CD8-positive, alpha-beta memory T cell (primary cell): Measurements from ENCODE around the gene STAT5A. TPM values are rescaled to one million over a fixed set of nuclear protein-coding genes. Genes with fewer than 3 reads are reported as not detected.
"Not testable (repeated sequence)": the region's sequence is repeated elsewhere in the genome, so short reads cannot be mapped to it uniquely, and the experiment has no call there.

Experiments used
- CTCF ChIA-PET: fragments of 350-600 bp; sonication (Branson Sonifier 250); formaldehyde crosslinking; loops from one replicate; lab custom pipeline; 2021; ENCODE audit warnings: antibody characterized with exemption; lab: Charles Lee
- POLR2A ChIA-PET: fragments of 350-600 bp; sonication (Branson Sonifier 250); formaldehyde crosslinking; loops from one replicate; lab custom pipeline; 2021; ENCODE audit warnings: antibody characterized with exemption; lab: Charles Lee
- DNase-seq, 5 donors: peaks; one replicate each; pipeline versions ENCODE4 v3.0.0 to v3.0.0-alpha.2; 2020 to 2022; ENCODE audit warnings: mixed read lengths in 1 of 5
- H3K27ac ChIP-seq: one replicate; pipeline ENCODE4 v1.7.0; 2013; ENCODE audit warnings: low read depth, mild to moderate bottlenecking, low read length, moderate library complexity
- H3K27me3 ChIP-seq: 2 replicates; pipeline ENCODE4 v1.7.0; 2013; ENCODE audit warnings: low read length, mild to moderate bottlenecking; ENCODE audit not compliant: insufficient read depth, poor library complexity, severe bottlenecking
- H3K36me3 ChIP-seq: 2 replicates; pipeline ENCODE4 v1.7.0; 2013; ENCODE audit warnings: mild to moderate bottlenecking, low read length, moderate library complexity; ENCODE audit not compliant: insufficient read depth
- H3K4me1 ChIP-seq: 2 replicates; pipeline ENCODE4 v1.7.0; 2013; ENCODE audit warnings: mild to moderate bottlenecking, low read length, moderate library complexity; ENCODE audit not compliant: insufficient read depth
- H3K4me3 ChIP-seq: 2 replicates; pipeline ENCODE4 v1.7.0; 2013; ENCODE audit warnings: mild to moderate bottlenecking, low read length
- H3K9me3 ChIP-seq: 2 replicates; pipeline ENCODE4 v1.7.0; 2013; ENCODE audit warnings: mild to moderate bottlenecking, low read length
- H3K27ac Mint-ChIP-seq, 8 donors: one replicate each; pipeline ENCODE4 v1.8.0; 2020 to 2021; ENCODE audit warnings: mixed read lengths in 8 of 8, mild to moderate bottlenecking in 6 of 8, inconsistent platforms in 3 of 8, moderate library complexity in 3 of 8
- H3K27me3 Mint-ChIP-seq, 2 donors: one replicate each; pipeline ENCODE4 v1.8.0; 2020 to 2021; ENCODE audit warnings: mixed read lengths in 2 of 2, mild to moderate bottlenecking in 1 of 2, moderate library complexity in 1 of 2
- H3K36me3 Mint-ChIP-seq, 3 donors: one replicate each; pipeline ENCODE4 v1.8.0; 2020 to 2021; ENCODE audit warnings: mixed read lengths in 3 of 3, inconsistent platforms in 1 of 3, mild to moderate bottlenecking in 1 of 3
- H3K4me1 Mint-ChIP-seq, 3 donors: one replicate each; pipeline ENCODE4 v1.8.0; 2020 to 2021; ENCODE audit warnings: mixed read lengths in 3 of 3, inconsistent platforms in 1 of 3, mild to moderate bottlenecking in 1 of 3
- H3K4me3 Mint-ChIP-seq, 7 donors: one replicate each; pipeline ENCODE4 v1.8.0; 2020 to 2021; ENCODE audit warnings: mixed read lengths in 7 of 7, mild to moderate bottlenecking in 6 of 7, moderate library complexity in 4 of 7, inconsistent platforms in 2 of 7
- H3K9me3 Mint-ChIP-seq, 5 donors: one replicate each; pipeline ENCODE4 v1.8.0; 2020 to 2022; ENCODE audit warnings: mixed read lengths in 5 of 5, mild to moderate bottlenecking in 3 of 5, moderate library complexity in 2 of 5, inconsistent platforms in 1 of 5
- polyA plus RNA-seq: library from polyadenylated mRNA; unstranded; fragments of 300-500 nt; fragmentation: Illumina TruSeq; gene quantifications from one replicate; pipeline ENCODE4 v1.2.3, GENCODE V29; 2021
- total RNA-seq, 2 experiments: library from RNA; stranded (reverse); gene quantifications; one replicate each; pipeline ENCODE4 v1.2.3, GENCODE V29; 2021

The STAT5A gene
- total and polyA plus RNA-seq, 3 experiments from 2014 or later, result 90.3 to 263 (median 259) TPM

- peak overlapping the region; percentile 43 to 89 (median 77) for H3K27ac Mint-ChIP-seq
- no peaks in the 10 kb centered on the region for H3K27me3 Mint-ChIP-seq
- Histone ChIP-seq H3K4me3 (no peak overlapping the region), H3K27me3 (no peaks in the 10 kb centered on the region), H3K4me1 (peaks cover 56% of the 10 kb centered on the region), H3K27ac (no peak overlapping the region), H3K9me3 (no peaks in the 10 kb centered on the region), H3K36me3 (peaks cover 18% of the 10 kb centered on the region)
- H3K4me1 Mint-ChIP-seq, result peaks cover 50 to 58% (median 55%) of the 10 kb centered on the region in 3 donors
- peaks cover 0 to 70% (median 3%) of the 10 kb centered on the region in 3 donors for H3K36me3 Mint-ChIP-seq
- peak overlapping the region in 5 of 7 donors; percentile 0 to 66 (median 57) for H3K4me3 Mint-ChIP-seq
- POLR2A ChIA-PET, result interaction anchor here (0.6 to 1.0 kb wide), 4 partner anchors 36 to 458 kb away, joined by 3 to 10 read pairs (median 4); no protein-coding TSS in a partner anchor
- CTCF ChIA-PET, result interaction anchor here (1.0 to 20.8 kb wide), 6 partner anchors 7 to 263 kb away, joined by 3 to 373 read pairs (median 12); partner anchors contain the start of gene PSMC3IP
- H3K9me3 Mint-ChIP-seq, result no peaks in the 10 kb centered on the region
- DNase-seq, result peak in 1 of 5 donors; percentile 38
Measured at GRCh38 chr17:42313773-42314566, 25.7 kb downstream of the STAT5A start.

GRCh38 chr17:42315402-42316156 is 27.3 kb downstream of the STAT5A start:
- peak overlapping the region; percentile 46 for H3K27ac ChIP-seq
- Mint-ChIP-seq H3K4me3 (peak overlapping the region in 5 of 7 donors; percentile 21 to 76 (median 60)), H3K27ac (peak overlapping the region; percentile 56 to 94 (median 72)), H3K9me3 (no peaks in the 10 kb centered on the region), H3K27me3 (no peaks in the 10 kb centered on the region), H3K4me1 (peaks cover 56 to 67% (median 65%) of the 10 kb centered on the region in 3 donors), H3K36me3 (peaks cover 0 to 64% (median 6%) of the 10 kb centered on the region in 3 donors)
- peak in 2 of 5 donors; percentile 42 to 67 for DNase-seq
- H3K4me3 ChIP-seq, result peak overlapping the region; percentile 14
- peaks cover 7% of the 10 kb centered on the region for H3K36me3 ChIP-seq
- no peaks in the 10 kb centered on the region for H3K9me3 ChIP-seq
- CTCF ChIA-PET, result interaction anchor here (0.9 to 20.8 kb wide), 3 partner anchors 73 to 93 kb away, joined by 3 to 373 read pairs (median 3); no protein-coding TSS in a partner anchor
- H3K27me3 ChIP-seq, result no peaks in the 10 kb centered on the region
- H3K4me1 ChIP-seq, result peaks cover 68% of the 10 kb centered on the region
- POLR2A ChIA-PET, result interaction anchor here (0.6 to 0.7 kb wide), 2 partner anchors 18 to 64 kb away, joined by 3 to 5 read pairs; no protein-coding TSS in a partner anchor

DNA sequence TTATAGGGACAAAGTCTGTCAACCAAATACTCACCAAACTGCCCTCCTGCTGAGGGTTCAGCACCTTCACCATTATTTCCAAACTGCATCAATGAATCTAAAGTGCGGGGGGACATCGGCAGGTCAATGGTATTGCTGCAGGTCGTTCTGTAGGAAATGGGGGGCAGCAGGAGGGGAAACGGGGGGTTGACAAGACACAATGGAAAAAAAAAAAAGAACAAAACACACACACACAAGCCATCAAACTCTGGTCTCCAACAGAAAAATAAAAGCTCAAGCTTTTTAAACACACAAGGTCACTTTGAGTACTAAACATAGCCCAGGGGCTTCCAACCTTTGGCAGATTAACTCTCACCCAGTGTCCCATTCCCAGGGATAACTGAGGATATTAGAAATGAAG is 28.5 kb downstream of the STAT5A start:
- peaks cover 10% of the 10 kb centered on the region for H3K36me3 ChIP-seq
- no peak overlapping the region for H3K4me3 ChIP-seq
- H3K4me1 ChIP-seq, result peaks cover 60% of the 10 kb centered on the region
- Mint-ChIP-seq H3K27me3 (no peaks in the 10 kb centered on the region), H3K4me3 (peak overlapping the region in 1 of 7 donors; percentile 20), H3K4me1 (peaks cover 52 to 61% (median 59%) of the 10 kb centered on the region in 3 donors), H3K36me3 (peaks cover 0 to 61% (median 11%) of the 10 kb centered on the region in 3 donors), H3K9me3 (no peaks in the 10 kb centered on the region), H3K27ac (peak overlapping the region in 5 of 8 donors; percentile 35 to 73 (median 63))
- H3K9me3 ChIP-seq, result no peaks in the 10 kb centered on the region
- ChIA-PET POLR2A (interaction anchor here (0.7 kb wide), 2 partner anchors 52 to 169 kb away, joined by 5 read pairs; no protein-coding TSS in a partner anchor), CTCF (interaction anchor here (1.8 to 20.8 kb wide), 2 partner anchors 88 to 201 kb away, joined by 4 to 373 read pairs; no protein-coding TSS in a partner anchor)
- H3K27ac ChIP-seq, result peak overlapping the region; percentile 49
- no peaks in the 10 kb centered on the region for H3K27me3 ChIP-seq
- no peak for DNase-seq

- ChIA-PET POLR2A (interaction anchor here (0.7 kb wide), 2 partner anchors 52 to 168 kb away, joined by 5 read pairs; no protein-coding TSS in a partner anchor), CTCF (interaction anchor here (1.8 to 20.8 kb wide), 2 partner anchors 87 to 201 kb away, joined by 4 to 373 read pairs; no protein-coding TSS in a partner anchor)
- H3K27me3 Mint-ChIP-seq, result no peaks in the 10 kb centered on the region
- H3K27ac Mint-ChIP-seq, result peak overlapping the region in 3 of 8 donors; percentile 6 to 55 (median 15)
- peaks cover 56% of the 10 kb centered on the region for H3K4me1 ChIP-seq
- H3K9me3 Mint-ChIP-seq, result no peaks in the 10 kb centered on the region
- peaks cover 0 to 66% (median 13%) of the 10 kb centered on the region in 3 donors for H3K36me3 Mint-ChIP-seq
- H3K27me3 ChIP-seq, result no peaks in the 10 kb centered on the region
- peak overlapping the region; percentile 49 for H3K27ac ChIP-seq
- no peak for DNase-seq
- peaks cover 48 to 58% (median 53%) of the 10 kb centered on the region in 3 donors for H3K4me1 Mint-ChIP-seq
- peaks cover 16% of the 10 kb centered on the region for H3K36me3 ChIP-seq
- no peaks in the 10 kb centered on the region for H3K9me3 ChIP-seq
- no peak overlapping the region for H3K4me3 Mint-ChIP-seq
- no peak overlapping the region for H3K4me3 ChIP-seq
Measured at GRCh38 chr17:42317266-42317845, 29.1 kb downstream of the STAT5A start.

DNA sequence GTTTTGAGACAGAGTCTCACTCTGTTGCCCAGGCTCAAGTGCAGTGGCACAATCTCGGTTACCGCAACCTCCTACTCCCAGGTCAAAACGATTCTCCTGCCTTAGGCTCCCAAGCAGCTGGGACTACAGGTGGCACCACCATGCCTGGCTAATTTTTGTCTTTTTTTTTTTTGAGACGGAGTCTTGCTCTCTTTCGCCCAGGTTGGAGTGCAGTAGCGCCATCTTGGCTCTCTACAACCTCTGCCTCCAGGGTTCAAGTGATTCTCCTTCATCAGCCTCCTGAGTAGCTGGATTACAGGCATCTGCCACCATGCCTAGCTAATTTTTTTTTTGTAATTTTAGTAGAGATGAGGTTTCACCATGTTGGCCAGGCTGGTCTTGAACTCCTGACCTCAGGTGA is 29.7 kb downstream of the STAT5A start:
- H3K27me3 Mint-ChIP-seq, POLR2A ChIA-PET, H3K4me3 Mint-ChIP-seq, H3K9me3 ChIP-seq, H3K4me3 ChIP-seq, DNase-seq, H3K9me3 Mint-ChIP-seq, H3K27me3 ChIP-seq: not testable (repeated sequence)
- Histone ChIP-seq H3K27ac (peak overlapping the region; percentile 49), H3K4me1 (peaks cover 56% of the 10 kb centered on the region), H3K36me3 (peaks cover 20% of the 10 kb centered on the region)
- peaks cover 0 to 72% (median 13%) of the 10 kb centered on the region in 3 donors for H3K36me3 Mint-ChIP-seq
- peak overlapping the region in 2 of 8 donors; percentile 62 to 78 for H3K27ac Mint-ChIP-seq
- CTCF ChIA-PET, result interaction anchor here (1.3 to 20.8 kb wide), 3 partner anchors 87 to 200 kb away, joined by 3 to 373 read pairs (median 4); no protein-coding TSS in a partner anchor
- peaks cover 50 to 61% (median 52%) of the 10 kb centered on the region in 3 donors for H3K4me1 Mint-ChIP-seq

GRCh38 chr17:42321555-42321954 is 33.3 kb downstream of the STAT5A start:
- ChIA-PET CTCF (interaction anchor here (0.7 to 20.8 kb wide), 12 partner anchors 9 to 206 kb away, joined by 3 to 373 read pairs (median 5); partner anchors contain the start of gene STAT3), POLR2A (interaction anchor here (0.6 to 1.1 kb wide), 2 partner anchors 67 to 84 kb away, joined by 3 read pairs; partner anchors contain the start of gene STAT3)
- no peaks in the 10 kb centered on the region for H3K9me3 ChIP-seq
- Mint-ChIP-seq H3K4me1 (peaks cover 31 to 36% (median 32%) of the 10 kb centered on the region in 3 donors), H3K9me3 (no peaks in the 10 kb centered on the region), H3K27ac (peak overlapping the region in 6 of 8 donors; percentile 13 to 76 (median 53)), H3K27me3 (no peaks in the 10 kb centered on the region), H3K36me3 (peaks cover 0 to 77% (median 13%) of the 10 kb centered on the region in 3 donors), H3K4me3 (no peak overlapping the region)
- no peak overlapping the region for H3K4me3 ChIP-seq
- H3K36me3 ChIP-seq, result peaks cover 31% of the 10 kb centered on the region
- peaks cover 30% of the 10 kb centered on the region for H3K4me1 ChIP-seq
- H3K27ac ChIP-seq, result no peak overlapping the region
- DNase-seq, result no peak
- no peaks in the 10 kb centered on the region for H3K27me3 ChIP-seq
